Stimulated activated CD4-positive, alpha-beta T cell treated with anti-CD3 and anti-CD28 coated beads, Interleukin-1b, Interleukin-23, amount 100 ng/mL, for 1 hour (primary cell): ENCODE data around the gene RASL12.
"Not testable (repeated sequence)": the region's sequence is repeated elsewhere in the genome, so short reads cannot be mapped to it uniquely, and the experiment has no call there.

ENCODE experiments used
- DNase-seq, 2 donors: peaks; one replicate each; pipeline ENCODE4 v3.0.0-alpha.2; 2020; ENCODE audit warnings: low read depth in 2 of 2

RASL12 gene

DNA sequence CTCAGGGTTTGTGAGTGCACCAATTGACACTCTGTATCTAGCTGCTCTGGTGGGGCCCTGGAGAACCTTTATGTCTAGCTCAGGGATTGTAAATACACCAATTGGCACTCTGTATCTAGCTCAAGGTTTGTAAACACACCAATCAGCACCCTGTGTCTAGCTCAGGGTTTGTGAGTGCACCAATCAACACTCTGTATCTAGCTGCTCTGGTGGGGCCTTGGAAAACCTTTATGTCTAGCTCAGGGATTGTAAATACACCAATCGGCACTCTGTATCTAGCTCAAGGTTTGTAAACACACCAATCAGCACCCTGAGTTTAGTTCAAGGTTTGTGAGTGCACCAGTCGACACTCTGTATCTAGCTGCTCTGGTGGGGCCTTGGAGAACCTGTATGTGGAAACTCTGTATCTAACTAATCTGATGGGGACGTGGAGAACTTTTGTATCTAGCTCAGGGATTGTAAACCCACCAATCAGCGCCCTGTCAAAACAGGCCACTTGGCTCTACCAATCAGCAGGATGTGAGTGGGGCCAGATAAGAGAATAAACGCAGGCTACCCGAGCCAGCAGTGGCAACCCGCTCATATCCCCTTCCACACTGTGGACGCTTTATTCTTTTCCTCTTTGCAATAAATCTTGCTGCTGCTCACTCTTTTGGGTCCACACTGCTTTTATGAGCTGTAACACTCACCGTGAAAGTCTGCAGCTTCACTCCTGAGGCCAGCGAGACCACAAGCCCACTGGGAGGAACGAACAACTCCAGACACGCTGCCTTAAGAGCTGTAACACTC is 8.0 kb upstream of the RASL12 start:
- DNase-seq = not testable (repeated sequence)

GRCh38 chr15:65074946-65075345 is 7.2 kb upstream of the RASL12 start:
- DNase-seq = not testable (repeated sequence)

DNA sequence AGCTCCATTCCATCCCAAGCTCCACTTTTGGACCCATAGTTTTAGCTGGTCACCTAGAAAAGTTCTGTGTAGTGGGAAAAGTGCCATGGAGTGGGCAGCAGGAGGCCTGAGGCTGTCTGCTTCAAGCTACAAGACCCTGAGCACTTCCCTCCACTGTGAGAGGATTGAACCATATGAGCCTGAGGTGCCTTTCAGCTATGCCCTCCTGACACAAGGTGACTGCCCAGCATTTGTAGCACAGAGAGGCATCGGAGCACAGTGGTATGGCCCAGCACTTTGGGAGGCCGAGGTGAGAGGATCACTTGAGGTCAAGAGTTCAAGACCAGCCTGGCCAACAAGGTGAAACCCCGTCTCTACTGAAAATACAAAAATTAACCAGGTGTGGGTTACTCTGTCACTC is 4.8 kb upstream of the RASL12 start:
- DNase-seq = no peak

GRCh38 chr15:65072027-65072426 is 4.2 kb upstream of the RASL12 start:
- no peak for DNase-seq

- DNase-seq = no peak
These were observed 3.6 kb upstream of the RASL12 start for GRCh38 chr15:65071381-65071811.

DNA sequence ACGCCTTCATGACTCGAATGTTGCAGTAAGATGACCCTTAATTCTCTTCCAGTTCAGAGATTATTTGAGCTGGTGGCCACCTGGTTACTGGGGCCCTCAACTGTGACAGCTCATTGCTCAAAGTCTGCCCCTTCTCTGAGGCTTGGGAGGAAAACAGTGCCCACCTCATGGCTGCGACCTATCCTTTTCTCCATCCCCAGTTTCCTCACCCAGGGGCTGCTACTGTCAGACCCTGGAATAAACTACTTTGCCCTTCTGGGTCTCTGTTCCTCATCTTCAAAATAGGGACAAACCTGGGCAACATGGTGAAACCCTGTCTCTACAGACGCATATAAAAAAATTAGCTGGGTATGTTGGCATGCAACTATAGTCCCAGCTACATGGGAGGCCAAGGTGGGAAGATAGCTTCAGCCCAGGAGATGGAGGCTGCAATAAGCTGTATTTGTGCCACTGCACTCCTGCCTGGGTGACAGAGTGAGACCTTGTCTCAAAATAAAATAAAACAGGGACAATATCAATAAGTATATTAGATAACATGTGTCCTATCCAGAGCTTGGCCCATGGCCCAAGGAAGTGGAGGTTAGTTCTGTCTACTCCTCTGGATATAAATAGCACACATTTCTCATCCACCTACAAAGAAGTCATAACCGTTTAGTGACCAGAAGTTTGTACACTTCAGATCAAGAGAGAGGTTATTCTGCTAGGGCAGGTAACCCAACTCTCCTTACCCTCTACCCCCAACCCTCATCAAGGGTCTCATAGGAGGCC is 2.2 kb upstream of the RASL12 start:
- DNase-seq = no peak

- no peak for DNase-seq
These were observed 1.4 kb upstream of the RASL12 start for GRCh38 chr15:65069179-65069578.

DNA sequence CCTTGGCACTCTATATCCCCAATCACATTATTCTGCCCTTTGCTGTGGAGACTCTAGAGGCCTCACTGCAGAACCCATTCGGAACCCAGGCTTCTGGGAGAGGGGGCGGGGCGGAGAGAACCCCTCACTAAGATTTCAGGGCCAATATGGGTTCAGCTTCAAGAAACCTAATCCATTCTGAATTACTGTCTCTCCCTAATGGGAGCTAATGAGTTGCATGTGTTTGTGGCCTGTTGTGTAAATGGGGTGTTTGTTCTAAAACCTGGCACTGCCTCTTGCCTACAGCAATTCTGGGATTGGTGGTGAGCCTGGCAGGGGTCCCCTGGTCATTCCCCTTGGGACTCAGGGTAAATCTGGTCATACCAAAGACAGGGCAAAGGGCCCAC is 605 bp upstream of the RASL12 start:
- no peak for DNase-seq

DNA sequence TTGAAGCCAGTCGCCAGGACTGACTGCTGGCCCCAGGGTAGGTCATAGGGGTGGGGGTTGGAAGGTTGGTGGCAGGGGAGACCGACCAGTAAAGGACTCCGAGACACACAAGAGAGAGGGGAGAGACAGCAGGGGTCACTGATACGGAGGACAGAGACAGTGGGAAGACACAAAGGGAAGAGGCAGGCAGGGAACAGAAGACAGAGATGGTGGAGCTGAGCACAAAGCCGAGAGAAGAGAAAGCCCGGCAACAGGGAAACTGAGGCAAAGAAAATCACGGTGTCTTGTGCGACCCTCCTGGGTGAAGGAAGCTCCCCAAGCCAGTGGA is 510 bp downstream of the RASL12 start:
- no peak for DNase-seq

GRCh38 chr15:65066635-65067316 is 1.0 kb downstream of the RASL12 start:
- no peak for DNase-seq

DNA sequence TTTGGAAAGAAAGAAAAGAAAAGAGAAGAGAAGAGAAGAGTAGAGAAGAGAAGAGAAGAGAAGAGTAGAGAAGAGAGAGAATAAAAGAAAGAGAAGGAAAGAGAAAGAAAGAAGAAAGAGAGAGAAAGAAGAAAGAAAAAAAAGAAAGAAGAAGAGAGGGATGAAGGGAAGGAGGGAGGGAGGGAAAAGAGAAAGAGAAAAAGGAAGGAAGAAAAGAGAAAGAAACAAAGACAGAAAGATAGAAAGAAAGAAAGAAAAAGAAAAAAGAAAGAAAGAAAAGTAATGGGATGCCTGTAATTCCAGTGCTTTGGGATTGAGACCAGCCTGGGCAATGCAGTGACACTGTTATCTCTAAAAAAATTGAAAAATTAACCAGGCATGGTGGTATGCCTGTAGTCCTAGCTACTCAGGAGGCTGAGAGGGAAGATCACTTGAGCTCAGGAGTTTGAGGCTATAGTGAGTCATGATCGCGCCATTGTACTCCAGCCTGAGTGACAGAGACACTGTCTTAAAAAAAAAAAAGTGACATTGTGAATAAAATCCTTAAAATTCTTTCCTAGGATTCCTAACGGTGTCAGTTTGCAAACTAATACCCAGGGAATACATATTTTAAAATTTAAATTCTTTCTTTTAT is 1.7 kb downstream of the RASL12 start:
- DNase-seq = no peak

- DNase-seq = no peak
These were observed 5.1 kb downstream of the RASL12 start for GRCh38 chr15:65062726-65063125.

DNA sequence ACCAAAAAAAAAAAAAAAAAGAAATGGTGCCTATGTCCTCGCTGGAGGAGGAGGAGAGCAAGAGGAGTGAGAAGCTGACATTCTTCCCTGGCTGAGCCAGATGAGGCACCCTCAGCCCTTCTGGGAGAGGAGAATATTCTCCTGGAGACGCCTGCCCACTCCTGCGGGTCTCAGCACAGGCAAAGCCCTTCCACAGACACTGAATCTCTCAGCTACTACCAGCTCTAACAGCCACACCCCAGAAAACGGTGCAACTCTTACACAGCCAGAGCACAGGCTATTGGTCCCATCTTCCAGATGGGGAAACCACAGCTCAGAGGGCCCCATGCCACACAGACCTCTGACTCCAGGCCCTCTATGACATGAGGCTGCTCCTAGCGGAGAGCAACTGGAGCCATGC is 5.7 kb downstream of the RASL12 start:
- no peak for DNase-seq

DNA sequence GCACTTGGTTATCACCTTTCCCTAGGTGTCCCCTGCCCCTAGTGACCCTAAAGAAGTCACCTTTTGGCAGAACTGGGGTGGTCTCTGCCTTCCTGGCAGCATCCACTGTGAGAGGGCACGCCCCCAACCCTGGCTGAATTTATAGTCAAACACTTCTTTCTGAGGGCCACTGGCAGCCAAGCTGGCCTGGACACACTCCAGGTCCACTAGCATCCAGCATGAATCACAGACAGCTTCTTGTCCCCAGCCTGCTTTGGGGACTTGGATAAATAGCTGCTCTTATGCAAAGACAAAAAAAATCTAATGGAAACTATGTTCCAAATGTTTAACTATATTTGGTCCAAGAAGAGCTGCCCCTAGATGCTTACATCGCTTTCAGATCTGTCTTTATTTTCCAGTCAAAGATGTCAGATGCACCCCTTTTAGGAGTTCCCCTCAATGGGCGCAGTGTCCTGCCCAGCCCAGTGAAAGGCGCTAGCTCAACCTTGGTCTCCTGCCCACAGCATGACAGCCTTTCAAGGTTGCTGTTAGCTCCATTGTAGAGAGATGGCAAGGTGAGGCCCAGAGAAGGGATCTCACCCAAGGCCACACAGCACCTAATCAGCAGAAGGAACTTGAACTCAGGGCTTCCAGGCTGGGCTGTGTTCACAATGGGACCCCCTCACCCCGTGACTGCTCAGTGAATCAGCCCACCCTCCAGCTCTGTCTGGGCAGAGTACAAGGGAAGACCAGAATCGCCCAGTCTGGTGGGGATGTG is 7.0 kb downstream of the RASL12 start:
- DNase-seq = no peak

DNA sequence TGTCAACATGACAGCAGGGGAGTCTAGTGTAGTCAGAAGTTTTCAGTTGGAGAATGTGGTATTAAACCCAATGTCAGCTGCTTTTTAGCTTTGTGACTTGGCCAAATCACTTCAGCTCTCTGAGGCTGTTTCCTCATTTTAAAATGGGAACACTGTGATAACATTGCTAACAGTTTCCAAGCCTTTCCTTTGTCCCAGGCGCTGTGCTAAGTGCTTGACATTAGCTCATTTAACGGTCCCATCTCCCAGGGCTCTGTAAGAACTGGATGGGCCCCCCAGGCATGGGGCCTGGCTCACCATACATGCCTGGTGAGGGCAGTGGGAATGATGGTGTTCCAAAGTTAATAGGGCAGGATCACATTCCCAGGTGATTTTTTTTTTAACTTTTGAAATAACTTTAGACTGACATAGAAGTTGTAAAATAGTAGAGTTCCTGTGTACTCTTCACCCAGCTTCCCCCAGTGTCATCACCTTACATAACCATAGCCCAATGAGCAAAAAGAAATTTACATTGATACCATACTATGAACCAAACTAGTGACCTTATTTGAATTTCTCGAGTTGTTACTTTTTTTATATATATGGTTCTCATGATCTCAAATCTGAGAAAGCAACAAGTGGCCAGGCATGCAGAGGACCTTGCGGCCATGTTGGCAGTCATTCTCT is 7.7 kb downstream of the RASL12 start:
- no peak for DNase-seq

GRCh38 chr15:65059369-65059750 is 8.4 kb downstream of the RASL12 start:
- DNase-seq = no peak

DNA sequence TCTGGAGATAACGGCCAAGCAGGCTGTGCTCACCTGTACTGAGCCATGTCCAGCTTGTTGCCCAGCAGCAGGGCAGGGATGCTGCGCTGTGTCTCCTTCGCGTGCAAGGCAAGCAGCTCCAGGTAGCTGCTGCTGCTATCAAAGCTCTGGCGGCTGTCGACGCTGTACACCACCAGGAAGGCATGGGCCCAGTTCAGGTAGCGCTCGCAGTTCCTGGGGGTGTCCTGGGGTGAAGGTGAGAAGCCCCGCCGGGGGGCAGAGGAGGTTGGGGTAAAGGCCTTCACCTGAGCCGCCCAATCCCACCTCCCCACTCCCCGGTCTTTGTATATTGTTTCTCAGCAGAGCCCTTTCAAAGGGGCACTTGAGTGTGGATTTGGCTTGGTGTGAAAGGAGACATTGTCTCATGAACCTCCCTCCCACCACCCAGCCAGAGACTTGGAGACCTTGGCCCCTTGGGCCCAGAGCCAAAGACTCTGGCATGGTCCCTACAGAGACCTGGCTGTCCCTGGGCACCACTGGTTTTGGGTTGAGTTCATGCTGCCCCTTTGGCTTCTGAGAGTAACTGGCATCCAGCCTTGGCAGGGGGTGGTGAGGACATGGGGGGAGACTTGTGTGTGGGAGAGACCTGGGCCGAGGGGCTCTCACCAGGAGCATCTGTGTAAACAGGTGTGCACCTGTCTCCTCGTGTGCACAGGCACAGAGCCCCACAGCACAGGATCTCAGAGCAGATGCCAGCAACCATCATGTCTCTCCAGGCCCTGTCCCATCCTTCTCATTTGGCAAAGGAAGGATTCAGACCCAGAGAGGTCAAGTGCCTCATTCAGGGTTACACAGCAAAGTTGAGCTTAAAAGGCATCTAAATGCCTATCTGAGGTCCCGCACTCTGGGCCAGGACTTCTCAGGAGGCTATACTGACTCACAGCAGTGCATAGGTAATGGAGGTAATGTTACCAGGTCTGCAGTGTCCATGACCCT is 9.1 kb downstream of the RASL12 start:
- no peak for DNase-seq

- no peak for DNase-seq
These were observed 10.2 kb downstream of the RASL12 start for GRCh38 chr15:65057549-65057940.

- DNase-seq = no peak
These were observed 10.8 kb downstream of the RASL12 start for GRCh38 chr15:65056868-65057548.
